Prostate gland (tissue), 2 donors: Measurements from ENCODE around the gene CTBP2.

ENCODE experiments used
- CTCF ChIP-seq, 4 experiments: fragments of 200-600 bp in 2 of 4; fragments of 450-650 bp in 2 of 4; sonication (generic) in 2 of 4; IDR thresholded peaks; 1 replicate in 3 of 4; 2 replicates in 1 of 4; pipeline ENCODE4 v1.5.1; 2016 to 2019; ENCODE audit warnings: antibody characterized with exemption in 4 of 4, mild to moderate bottlenecking in 2 of 4, moderate library complexity in 2 of 4
- POLR2A ChIP-seq: fragments of 450-650 bp; IDR thresholded peaks from one replicate; pipeline ENCODE4 v1.6.1; 2016; ENCODE audit warnings: antibody characterized with exemption, mild to moderate bottlenecking
- POLR2AphosphoS5 ChIP-seq: sonication (generic); formaldehyde crosslinking; IDR thresholded peaks from one replicate; pipeline ENCODE4 v1.6.1; 2017; ENCODE audit warnings: antibody characterized with exemption

- TF ChIP-seq POLR2A: no peak
- TF ChIP-seq CTCF (IDR thresholded peaks at IDR 0.05): no peak
- TF ChIP-seq POLR2AphosphoS5: peak; percentile 69
Measured at GRCh38 chr10:125063256-125063925, 97.0 kb downstream of the CTBP2 start.
